Thyroid gland (tissue), 4 donors: ENCODE data around the gene SEMA7A.

Experiments used
- CTCF ChIP-seq, 6 experiments: fragments of 200-600 bp in 3 of 6; fragments of 450-650 bp in 3 of 6; sonication (generic) in 3 of 6; IDR thresholded peaks; one replicate each; pipeline ENCODE4 v1.5.1; 2016 to 2019; ENCODE audit warnings: antibody characterized with exemption in 6 of 6, mild to moderate bottlenecking in 2 of 6, inconsistent platforms in 1 of 6, moderate library complexity in 1 of 6
- POLR2A ChIP-seq, 2 donors: fragments of 450-650 bp; IDR thresholded peaks; one replicate each; pipeline ENCODE4 v1.6.1; 2017; ENCODE audit warnings: antibody characterized with exemption in 2 of 2, mild to moderate bottlenecking in 2 of 2, moderate library complexity in 1 of 2

GRCh38 chr15:74427607-74428441 lies 5.9 kb downstream of the SEMA7A start:
- no peak for TF ChIP-seq POLR2A (IDR thresholded peaks at IDR 0.05)
- no peak for TF ChIP-seq CTCF (IDR thresholded peaks at IDR 0.05)
